ENCODE results near the gene TMEM8B.
A peak's percentile ranks its signal among the peaks of the same experiment; 100 is the strongest.
"Not testable (repeated sequence)": the region's sequence is repeated elsewhere in the genome, so short reads cannot be mapped to it uniquely, and the experiment has no call there.

TMEM8B gene

DNA sequence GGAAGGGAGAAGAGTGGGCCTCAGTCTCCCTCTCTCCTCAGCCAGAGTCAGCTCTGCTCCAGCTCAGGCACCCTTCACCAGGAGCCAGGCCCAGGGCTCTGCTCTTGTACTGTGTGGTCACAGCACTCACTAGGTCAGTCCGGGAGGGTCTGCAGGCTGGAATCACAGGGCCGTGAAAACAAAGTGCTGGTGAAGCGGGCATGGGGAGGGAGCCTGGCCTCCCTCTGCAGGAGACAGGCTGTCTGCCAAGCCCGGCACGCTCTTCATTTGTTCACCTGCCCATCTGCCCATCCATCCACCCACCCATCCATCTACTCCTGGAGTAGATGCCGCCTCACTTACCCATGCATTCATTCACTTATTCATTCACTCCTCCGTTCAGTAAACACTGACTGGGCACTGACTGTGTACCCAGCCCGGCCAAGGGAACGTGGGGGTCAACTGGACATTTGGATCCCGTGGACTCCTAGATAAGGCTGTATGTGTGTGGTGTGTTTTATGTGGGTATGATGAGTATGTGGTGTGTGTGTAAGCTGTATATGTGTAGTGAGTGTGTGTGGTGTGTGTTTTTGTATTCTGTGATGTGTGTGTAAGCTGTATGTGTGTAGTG lies 83.9 kb downstream of the TMEM8B start:
- no peak for DNase-seq (ENCODE audit: low read depth)
- no peak overlapping the region for H3K4me3 ChIP-seq (ENCODE audit: low read depth, low read length)
- TF ChIP-seq MYC (IDR thresholded peaks at IDR 0.05; ENCODE audit: low read depth, low read length) (no peak), POLR2A (IDR thresholded peaks at IDR 0.05; ENCODE audit: extremely low read depth, insufficient read length) (no peak)
- TF ChIP-seq, protein P1, sequence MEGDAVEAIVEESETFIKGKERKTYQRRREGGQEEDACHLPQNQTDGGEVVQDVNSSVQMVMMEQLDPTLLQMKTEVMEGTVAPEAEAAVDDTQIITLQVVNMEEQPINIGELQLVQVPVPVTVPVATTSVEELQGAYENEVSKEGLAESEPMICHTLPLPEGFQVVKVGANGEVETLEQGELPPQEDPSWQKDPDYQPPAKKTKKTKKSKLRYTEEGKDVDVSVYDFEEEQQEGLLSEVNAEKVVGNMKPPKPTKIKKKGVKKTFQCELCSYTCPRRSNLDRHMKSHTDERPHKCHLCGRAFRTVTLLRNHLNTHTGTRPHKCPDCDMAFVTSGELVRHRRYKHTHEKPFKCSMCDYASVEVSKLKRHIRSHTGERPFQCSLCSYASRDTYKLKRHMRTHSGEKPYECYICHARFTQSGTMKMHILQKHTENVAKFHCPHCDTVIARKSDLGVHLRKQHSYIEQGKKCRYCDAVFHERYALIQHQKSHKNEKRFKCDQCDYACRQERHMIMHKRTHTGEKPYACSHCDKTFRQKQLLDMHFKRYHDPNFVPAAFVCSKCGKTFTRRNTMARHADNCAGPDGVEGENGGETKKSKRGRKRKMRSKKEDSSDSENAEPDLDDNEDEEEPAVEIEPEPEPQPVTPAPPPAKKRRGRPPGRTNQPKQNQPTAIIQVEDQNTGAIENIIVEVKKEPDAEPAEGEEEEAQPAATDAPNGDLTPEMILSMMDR (IDR thresholded peaks at IDR 0.05; ENCODE audit: low read depth, low read length), result no peak
- TF ChIP-seq, protein P2, sequence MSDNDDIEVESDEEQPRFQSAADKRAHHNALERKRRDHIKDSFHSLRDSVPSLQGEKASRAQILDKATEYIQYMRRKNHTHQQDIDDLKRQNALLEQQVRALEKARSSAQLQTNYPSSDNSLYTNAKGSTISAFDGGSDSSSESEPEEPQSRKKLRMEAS (IDR thresholded peaks at IDR 0.05; ENCODE audit: low read depth, low read length), result no peak

DNA sequence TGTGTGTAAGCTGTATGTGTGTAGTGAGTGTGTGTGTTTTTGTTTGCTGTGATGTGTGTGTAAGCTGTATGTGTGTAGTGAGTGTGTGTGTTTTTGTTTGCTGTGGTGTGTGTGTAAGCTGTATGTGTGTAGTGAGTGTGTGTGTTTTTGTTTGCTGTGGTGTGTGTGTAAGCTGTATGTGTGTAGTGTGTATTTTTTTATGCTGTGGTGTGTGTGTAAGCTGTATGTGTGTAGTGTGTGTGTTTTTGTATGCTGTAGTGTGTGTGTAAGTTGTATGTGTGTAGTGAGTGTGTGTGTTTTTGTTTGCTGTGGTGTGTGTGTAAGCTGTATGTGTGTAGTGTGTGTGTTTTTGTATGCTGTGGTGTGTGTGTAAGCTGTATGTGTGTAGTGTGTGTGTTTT lies 84.4 kb downstream of the TMEM8B start:
- DNase-seq (ENCODE audit: low read depth); H3K4me3 ChIP-seq (ENCODE audit: low read depth, low read length): not testable (repeated sequence)

DNA sequence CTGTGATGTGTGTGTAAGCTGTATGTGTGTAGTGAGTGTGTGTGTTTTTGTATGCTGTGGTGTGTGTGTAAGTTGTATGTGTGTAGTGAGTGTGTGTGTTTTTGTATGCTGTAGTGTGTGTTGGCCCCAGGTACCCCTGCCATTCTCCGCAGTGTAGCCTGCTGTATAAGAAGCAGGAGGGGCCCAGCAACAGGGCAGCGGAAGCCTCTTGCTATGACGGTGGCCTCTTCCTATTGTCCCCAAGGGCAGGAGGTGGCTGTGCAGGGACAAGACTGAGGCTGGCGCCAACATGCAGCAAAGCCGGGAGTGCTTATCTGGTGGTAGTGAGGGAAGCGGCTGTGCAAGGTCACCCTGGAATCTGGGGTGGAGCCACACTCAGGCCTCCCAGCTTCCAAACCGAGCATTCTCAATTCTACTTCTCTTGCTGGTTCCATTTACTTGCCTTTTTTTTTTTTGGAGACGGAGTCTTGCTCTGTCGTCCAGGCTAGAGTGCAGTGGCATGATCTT lies 85.3 kb downstream of the TMEM8B start:
- DNase-seq (ENCODE audit: low read depth), result peak; percentile 22
- H3K4me3 ChIP-seq (ENCODE audit: low read depth, low read length), result no peak overlapping the region
- TF ChIP-seq POLR2A (IDR thresholded peaks at IDR 0.05; ENCODE audit: extremely low read depth, insufficient read length), result no peak
- TF ChIP-seq, protein P1 (IDR thresholded peaks at IDR 0.05; ENCODE audit: low read depth, low read length), result no peak
- TF ChIP-seq, protein P2 (IDR thresholded peaks at IDR 0.05; ENCODE audit: low read depth, low read length), result no peak
- no peak for TF ChIP-seq MYC (IDR thresholded peaks at IDR 0.05; ENCODE audit: low read depth, low read length)
